A549 (cell line): ENCODE results near the gene TTF1.

Source experiments
- CBX2 ChIP-seq: fragments of 200-600 bp; sonication (generic); IDR thresholded peaks from 2 replicates; pipeline ENCODE4 v1.6.1; 2016; ENCODE audit warnings: low read depth, mild to moderate bottlenecking, borderline replicate concordance
- CTCF ChIP-seq: fragments of >200 bp; sonication (Bioruptor Twin); formaldehyde crosslinking; IDR thresholded peaks from 3 replicates; pipeline ENCODE4 v1.5.1; 2016
- ESRRA ChIP-seq: fragments of 150-350 bp; IDR thresholded peaks from 2 replicates; pipeline ENCODE4 v1.6.1; 2014; ENCODE audit warnings: mild to moderate bottlenecking, low read length, borderline replicate concordance
- MYC ChIP-seq: IDR thresholded peaks from 2 replicates; pipeline ENCODE4 v1.6.1; 2012; ENCODE audit warnings: mild to moderate bottlenecking, inconsistent platforms, low read length, improper control_type of control experiment, borderline replicate concordance
- PBX3 ChIP-seq: IDR thresholded peaks from 2 replicates; pipeline ENCODE4 v1.6.1; 2012
- RARB ChIP-seq: fragments of 250-450 bp; sonication (Bioruptor Pico); IDR thresholded peaks from 2 replicates; pipeline ENCODE4 v1.8.0; 2021; ENCODE audit warnings: mild to moderate bottlenecking, moderate library complexity
- USF2 ChIP-seq: fragments of 450-650 bp; IDR thresholded peaks from 2 replicates; pipeline ENCODE4 v1.6.1; 2014; ENCODE audit warnings: antibody characterized with exemption

- TF ChIP-seq USF2 (no peak), MYC (no peak), ESRRA (no peak), RARB (CRISPR knock-in tag) (no peak), PBX3 (no peak), CTCF (no peak), CBX2 (no peak)
Measured at GRCh38 chr9:132415181-132415580, 8.5 kb upstream of the TTF1 start.
